HG03196 (cell line): ENCODE data around the gene LRFN5.
"Not testable (repeated sequence)": the region's sequence is repeated elsewhere in the genome, so short reads cannot be mapped to it uniquely, and the experiment has no call there.

Experiments used
- ATAC-seq: cut with Tn5 transposase; IDR thresholded peaks from one replicate; pipeline ENCODE4 v1.9.1; 2021; ENCODE audit not compliant: unreplicated experiment

LRFN5 gene

GRCh38 chr14:41878321-41878720 lies 271.6 kb downstream of the LRFN5 start:
- no peak for ATAC-seq

GRCh38 chr14:41891624-41892023 lies 284.9 kb downstream of the LRFN5 start:
- ATAC-seq = no peak

GRCh38 chr14:41899416-41899815 lies 292.7 kb downstream of the LRFN5 start:
- no peak for ATAC-seq

GRCh38 chr14:41900644-41901043 lies 294.0 kb downstream of the LRFN5 start:
- ATAC-seq = no peak

- ATAC-seq = no peak
Observed at GRCh38 chr14:41901089-41901488, 294.4 kb downstream of the LRFN5 start.

GRCh38 chr14:41905394-41905964 lies 298.8 kb downstream of the LRFN5 start:
- ATAC-seq = no peak

- ATAC-seq = not testable (repeated sequence)
Observed at GRCh38 chr14:41911155-41911554, 304.5 kb downstream of the LRFN5 start.

GRCh38 chr14:41913398-41913797 lies 306.7 kb downstream of the LRFN5 start:
- no peak for ATAC-seq

GRCh38 chr14:41915732-41916131 lies 309.1 kb downstream of the LRFN5 start:
- no peak for ATAC-seq

- no peak for ATAC-seq
Observed at GRCh38 chr14:41916313-41916712, 309.6 kb downstream of the LRFN5 start.

GRCh38 chr14:41925409-41925808 lies 318.7 kb downstream of the LRFN5 start:
- no peak for ATAC-seq

GRCh38 chr14:41950428-41951151 lies 343.9 kb downstream of the LRFN5 start:
- no peak for ATAC-seq
